ENCODE results near the gene MC1R.
"Not testable (repeated sequence)": the region's sequence is repeated elsewhere in the genome, so short reads cannot be mapped to it uniquely, and the experiment has no call there.

MC1R gene

DNA sequence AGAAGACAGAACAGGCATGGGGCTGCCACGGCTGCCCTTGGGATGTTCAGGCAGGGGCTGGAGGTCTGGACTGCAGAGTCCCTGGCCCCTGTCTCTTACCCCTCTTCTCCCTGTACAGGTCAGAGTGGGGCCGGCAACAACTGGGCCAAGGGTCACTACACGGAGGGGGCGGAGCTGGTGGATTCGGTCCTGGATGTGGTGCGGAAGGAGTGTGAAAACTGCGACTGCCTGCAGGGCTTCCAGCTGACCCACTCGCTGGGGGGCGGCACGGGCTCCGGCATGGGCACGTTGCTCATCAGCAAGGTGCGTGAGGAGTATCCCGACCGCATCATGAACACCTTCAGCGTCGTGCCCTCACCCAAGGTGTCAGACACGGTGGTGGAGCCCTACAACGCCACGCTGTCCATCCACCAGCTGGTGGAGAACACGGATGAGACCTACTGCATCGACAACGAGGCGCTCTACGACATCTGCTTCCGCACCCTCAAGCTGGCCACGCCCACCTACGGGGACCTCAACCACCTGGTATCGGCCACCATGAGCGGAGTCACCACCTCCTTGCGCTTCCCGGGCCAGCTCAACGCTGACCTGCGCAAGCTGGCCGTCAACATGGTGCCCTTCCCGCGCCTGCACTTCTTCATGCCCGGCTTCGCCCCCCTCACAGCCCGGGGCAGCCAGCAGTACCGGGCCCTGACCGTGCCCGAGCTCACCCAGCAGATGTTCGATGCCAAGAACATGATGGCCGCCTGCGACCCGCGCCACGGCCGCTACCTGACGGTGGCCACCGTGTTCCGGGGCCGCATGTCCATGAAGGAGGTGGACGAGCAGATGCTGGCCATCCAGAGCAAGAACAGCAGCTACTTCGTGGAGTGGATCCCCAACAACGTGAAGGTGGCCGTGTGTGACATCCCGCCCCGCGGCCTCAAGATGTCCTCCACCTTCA, 16.2 kb downstream of the MC1R start:
- DNase-seq (ENCODE audit: low read depth), result no peak

DNA sequence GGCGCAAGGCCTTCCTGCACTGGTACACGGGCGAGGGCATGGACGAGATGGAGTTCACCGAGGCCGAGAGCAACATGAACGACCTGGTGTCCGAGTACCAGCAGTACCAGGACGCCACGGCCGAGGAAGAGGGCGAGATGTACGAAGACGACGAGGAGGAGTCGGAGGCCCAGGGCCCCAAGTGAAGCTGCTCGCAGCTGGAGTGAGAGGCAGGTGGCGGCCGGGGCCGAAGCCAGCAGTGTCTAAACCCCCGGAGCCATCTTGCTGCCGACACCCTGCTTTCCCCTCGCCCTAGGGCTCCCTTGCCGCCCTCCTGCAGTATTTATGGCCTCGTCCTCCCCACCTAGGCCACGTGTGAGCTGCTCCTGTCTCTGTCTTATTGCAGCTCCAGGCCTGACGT, 17.0 kb downstream of the MC1R start:
- DNase-seq (ENCODE audit: low read depth), result not testable (repeated sequence)

- no peak for DNase-seq (ENCODE audit: low read depth)
Observed at GRCh38 chr16:89936034-89936433, 17.4 kb downstream of the MC1R start.

GRCh38 chr16:89936508-89936907, 17.8 kb downstream of the MC1R start:
- DNase-seq (ENCODE audit: low read depth), result no peak

GRCh38 chr16:89936981-89937380, 18.3 kb downstream of the MC1R start:
- DNase-seq (ENCODE audit: low read depth), result no peak

- DNase-seq (ENCODE audit: low read depth), result no peak
Observed at GRCh38 chr16:89938175-89938885, 19.7 kb downstream of the MC1R start.

- DNase-seq (ENCODE audit: low read depth), result no peak
Observed at GRCh38 chr16:89944773-89945172, 26.1 kb downstream of the MC1R start.

DNA sequence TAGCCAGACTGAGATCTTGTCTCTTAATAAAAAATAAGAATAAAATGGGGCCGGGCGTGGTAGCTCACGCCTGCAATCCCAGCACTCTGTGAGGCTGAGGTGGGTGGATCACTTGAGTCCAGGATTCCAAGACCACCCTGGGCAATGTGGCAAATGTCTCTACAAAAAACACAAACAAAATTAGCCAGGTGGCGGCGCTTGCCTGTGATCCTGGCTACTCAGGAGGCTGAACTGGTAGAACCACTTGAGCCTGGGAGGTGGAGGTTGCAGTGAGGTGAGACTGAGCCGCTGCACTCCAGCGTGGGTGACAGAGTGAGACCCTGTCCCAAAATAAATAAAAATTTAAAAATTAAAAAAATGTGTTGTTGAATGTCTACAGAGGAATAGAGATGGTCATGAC, 27.0 kb downstream of the MC1R start:
- DNase-seq (ENCODE audit: low read depth), result no peak

- DNase-seq (ENCODE audit: low read depth), result no peak
Observed at GRCh38 chr16:89946515-89946914, 27.9 kb downstream of the MC1R start.

DNA sequence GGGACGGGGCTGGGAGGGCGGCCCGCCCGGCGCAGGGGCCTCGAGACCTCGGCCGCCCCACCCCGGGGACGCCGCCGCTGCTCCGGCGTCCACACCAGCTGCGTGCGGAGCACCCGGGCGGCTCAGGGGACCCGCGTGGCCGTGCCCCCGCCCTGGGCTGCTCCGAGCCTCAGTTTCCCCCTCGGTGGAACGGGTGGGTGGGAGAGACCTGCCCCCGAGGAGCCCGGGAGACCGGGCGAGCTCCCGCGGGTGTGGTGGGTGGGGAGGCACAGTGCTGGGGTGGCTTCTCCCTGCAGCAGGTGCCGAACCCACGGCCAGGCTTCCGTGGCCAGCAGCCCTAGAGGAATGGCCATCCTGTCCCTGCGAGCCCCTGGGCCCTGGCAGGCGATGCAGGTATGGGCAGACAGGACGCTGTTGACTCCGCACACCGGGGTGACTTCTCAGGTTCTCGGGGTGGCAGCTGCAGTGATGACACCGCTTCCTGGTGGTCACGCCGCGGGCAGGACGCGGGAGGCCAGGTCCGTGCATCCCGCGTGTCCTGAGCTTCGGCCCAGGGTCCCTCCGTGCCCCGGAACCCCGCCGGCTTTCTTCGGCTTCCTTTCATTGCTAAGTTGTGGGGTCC, 30.6 kb downstream of the MC1R start:
- no peak for DNase-seq (ENCODE audit: low read depth)

GRCh38 chr16:89949756-89950155, 31.1 kb downstream of the MC1R start:
- DNase-seq (ENCODE audit: low read depth), result no peak

DNA sequence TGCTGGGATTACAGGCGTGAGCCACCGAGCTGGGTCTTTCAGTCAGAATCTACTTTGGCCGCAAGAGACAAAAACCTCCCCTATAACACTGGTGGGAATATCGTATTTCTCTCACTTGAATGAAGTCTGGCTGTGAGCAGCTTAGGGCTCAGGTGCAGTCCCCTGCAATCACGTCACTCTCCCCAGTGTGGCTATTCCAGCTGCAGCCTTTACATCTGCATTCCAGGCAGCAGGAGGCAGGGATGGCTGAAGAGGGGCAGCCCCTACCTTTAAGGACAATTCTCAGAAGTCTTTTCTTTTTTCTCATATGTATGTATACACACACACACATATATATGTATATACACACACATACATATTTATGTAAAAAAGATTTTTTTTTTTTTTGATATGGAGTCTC, 32.8 kb downstream of the MC1R start:
- no peak for DNase-seq (ENCODE audit: low read depth)

- DNase-seq (ENCODE audit: low read depth), result no peak
Observed at GRCh38 chr16:89952049-89952448, 33.4 kb downstream of the MC1R start.

- DNase-seq (ENCODE audit: low read depth), result no peak
Observed at GRCh38 chr16:89952551-89952950, 33.9 kb downstream of the MC1R start.

DNA sequence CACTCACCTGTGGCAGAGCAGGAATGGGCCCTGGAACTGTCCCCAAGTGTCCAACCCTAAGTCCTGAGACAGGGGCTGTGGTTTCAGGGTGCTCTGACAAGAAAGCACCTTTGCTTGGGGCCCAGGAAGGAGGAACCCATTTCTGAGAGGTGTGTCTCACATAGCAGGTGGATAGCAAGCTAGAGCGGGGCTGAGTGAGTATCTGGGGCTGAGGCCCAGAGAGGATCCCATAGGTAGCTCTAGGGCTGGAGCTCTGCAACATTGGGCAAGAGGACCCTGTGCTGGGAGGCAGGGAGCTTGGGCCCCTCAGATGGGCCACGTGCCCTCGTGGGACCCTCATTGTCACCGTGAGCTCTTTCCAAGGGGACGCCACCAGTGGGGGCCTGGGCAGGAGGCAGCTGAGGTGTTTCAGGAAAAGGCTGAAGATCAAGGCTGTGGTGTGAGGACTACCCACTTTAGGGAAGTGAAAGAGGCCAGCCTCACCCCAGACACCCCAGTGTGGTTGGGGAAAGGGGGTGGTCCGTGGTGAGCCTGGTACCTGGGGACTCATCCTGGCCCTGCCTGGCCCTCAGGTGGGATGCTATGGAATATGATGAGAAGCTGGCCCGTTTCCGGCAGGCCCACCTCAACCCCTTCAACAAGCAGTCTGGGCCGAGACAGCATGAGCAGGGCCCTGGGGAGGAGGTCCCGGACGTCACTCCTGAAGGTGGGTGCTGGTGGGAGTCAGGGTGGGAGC, 35.2 kb downstream of the MC1R start:
- no peak for DNase-seq (ENCODE audit: low read depth)

DNA sequence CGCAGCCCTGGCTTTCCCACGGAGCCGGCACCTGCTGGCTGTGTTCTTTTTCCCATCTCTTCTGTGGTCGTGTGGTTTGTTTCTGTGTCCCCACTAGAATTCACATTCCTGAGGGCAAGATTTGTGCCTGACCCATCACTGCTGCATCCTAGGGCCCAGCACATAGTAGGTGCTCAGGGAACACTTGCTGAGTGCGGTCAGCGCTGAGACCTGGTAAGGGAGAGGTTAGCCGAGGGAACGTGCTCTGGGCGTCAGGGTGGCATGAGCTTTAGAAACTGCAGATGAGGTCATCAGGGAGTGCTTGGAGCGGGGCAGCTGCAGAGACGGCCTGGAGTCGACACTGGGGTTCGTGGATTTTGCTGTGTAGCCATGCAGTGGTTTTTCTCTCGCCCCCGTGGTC, 35.8 kb downstream of the MC1R start:
- no peak for DNase-seq (ENCODE audit: low read depth)

DNA sequence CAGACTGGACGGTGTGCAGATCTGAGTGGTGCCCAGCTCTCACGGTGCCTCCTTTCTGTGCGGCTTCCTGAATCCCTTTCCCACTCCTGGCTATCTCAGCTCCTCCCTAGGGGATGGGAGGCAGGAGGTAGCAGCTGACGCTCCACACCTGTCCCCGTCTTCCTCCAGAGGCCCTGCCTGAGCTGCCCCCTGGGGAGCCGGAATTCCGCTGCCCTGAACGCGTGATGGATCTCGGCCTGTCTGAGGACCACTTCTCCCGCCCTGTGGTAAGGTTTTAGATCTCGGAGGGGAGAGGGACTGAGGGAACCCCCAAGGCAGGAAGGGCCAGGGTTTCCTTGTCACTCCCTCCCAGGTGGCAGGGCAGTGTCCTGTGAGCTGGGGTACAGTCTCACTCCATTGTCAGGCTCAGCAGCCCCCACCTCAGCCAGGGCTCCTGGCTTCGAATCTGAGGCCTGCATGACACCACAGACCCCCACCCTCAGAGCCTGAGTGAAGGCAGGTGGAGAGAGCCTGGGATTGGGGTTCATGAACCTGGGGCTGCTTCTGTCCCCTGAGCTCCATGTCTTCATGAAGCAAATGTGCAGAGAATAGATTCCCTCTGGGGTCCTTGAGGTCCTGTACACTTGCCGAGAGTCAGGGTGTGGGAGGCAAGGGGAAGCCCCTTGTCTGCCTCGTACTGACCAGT, 36.5 kb downstream of the MC1R start:
- DNase-seq (ENCODE audit: low read depth), result no peak

DNA sequence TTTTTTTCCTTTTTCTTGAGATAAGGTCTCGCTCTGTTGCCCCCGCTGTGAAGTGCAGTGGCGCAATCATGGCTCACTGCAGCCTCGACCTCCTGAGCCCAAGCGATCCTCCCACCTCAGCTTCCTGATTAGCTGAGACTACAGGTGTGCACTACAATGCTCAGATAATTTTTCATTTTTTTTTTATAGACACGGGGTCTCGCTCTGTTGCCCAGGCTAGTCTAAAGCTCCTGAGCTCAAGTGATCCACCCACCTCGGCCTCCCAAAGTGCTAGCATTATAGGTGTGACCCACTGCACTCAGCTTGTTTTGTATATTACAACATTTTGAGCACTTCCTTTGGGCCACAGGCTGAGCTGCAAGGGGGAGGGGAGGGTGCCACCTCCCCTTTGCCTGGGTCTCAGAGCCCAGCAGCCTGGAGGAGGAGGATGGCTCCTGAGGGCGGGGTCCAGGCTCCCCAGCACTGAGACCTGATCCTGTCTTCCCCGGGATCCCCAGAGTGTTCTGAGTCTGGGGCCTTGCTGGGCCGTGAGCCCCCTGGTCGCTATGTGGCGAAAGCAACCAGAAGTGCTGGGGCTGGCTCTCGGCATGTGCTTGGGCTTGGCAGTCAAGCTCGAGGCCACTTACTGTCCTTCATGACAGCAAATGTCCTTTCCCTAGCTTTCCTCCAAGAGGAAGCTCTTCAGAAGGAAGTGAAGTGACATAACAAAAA, 38.0 kb downstream of the MC1R start:
- no peak for DNase-seq (ENCODE audit: low read depth)

DNA sequence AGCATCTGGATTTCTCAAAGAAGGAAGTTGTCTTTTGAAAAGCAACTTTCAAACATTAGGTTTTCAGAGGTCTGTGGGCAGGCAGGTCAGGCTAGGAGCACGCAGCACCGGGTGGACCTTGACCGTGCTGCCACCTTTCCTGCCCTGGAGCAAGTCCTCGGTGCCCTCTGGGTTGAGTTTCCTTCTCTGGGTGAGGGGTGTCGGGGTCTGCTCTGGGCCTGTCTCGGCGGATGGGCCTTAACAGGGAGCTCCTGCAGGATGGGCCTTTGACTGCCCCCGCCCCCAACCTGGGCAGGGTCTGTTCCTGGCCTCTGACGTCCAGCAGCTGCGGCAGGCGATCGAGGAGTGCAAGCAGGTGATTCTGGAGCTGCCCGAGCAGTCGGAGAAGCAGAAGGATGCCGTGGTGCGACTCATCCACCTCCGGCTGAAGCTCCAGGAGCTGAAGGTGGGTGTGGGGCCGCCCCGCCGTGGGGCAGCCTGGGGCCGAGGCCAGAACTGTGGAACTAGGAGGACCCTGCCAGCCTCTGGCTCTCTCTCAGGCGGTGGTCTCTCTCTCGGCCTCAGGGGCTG, 38.6 kb downstream of the MC1R start:
- no peak for DNase-seq (ENCODE audit: low read depth)

GRCh38 chr16:89958068-89958467, 39.4 kb downstream of the MC1R start:
- DNase-seq (ENCODE audit: low read depth), result no peak

DNA sequence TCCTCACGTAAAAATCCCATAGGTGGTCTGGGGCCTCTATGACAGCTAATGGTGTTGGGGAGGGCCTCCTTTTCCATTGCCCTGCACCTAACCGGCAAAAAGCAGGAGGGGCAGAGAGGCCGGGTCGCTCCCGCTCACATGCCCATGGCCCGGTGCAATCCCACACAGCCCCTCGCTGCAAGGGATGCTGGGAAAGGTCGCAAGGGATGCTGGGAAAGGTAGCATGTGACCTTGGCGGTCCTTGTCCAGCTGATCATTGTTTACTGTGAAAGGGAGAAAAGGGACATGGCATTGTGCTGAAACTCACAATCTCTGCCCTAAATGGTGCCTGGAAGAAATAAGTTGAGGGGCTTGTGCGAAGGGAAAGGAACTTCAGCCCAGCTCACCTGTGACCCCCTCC, 39.9 kb downstream of the MC1R start:
- no peak for DNase-seq (ENCODE audit: low read depth)

Measured in stimulated activated CD8-positive, alpha-beta memory T cell treated with anti-CD3 and anti-CD28 coated beads, Interleukin-15, amount 100 ng/mL, for 1 hour (primary cell).